H9 (cell line): ENCODE results near the gene GRIFIN. TPM values are rescaled to one million over a fixed set of nuclear protein-coding genes. Genes with fewer than 3 reads are reported as not detected.
A peak's percentile ranks its signal among the peaks of the same experiment; 100 is the strongest.

Source experiments
- DNase-seq: peaks from one replicate; pipeline ENCODE4 v3.0.0-alpha.2; 2017
- H2AFZ ChIP-seq: one replicate; pipeline ENCODE4 v1.6.1; 2013; ENCODE audit warnings: mild to moderate bottlenecking, low read length, control low read depth, moderate library complexity
- H2AK5ac ChIP-seq: 2 replicates; pipeline ENCODE4 v1.6.1; 2013; ENCODE audit warnings: low read length, control low read depth, mixed read lengths; ENCODE audit not compliant: insufficient read length
- H2BK120ac ChIP-seq: one replicate; pipeline ENCODE4 v1.6.1; 2013; ENCODE audit warnings: low read depth, mild to moderate bottlenecking, low read length, control low read depth, inconsistent platforms; ENCODE audit not compliant: poor library complexity, severe bottlenecking
- H2BK12ac ChIP-seq: 2 replicates; pipeline ENCODE4 v1.6.1; 2013; ENCODE audit warnings: low read length, control low read depth, mixed read lengths, low read depth; ENCODE audit not compliant: insufficient read length
- H2BK15ac ChIP-seq: 2 replicates; pipeline ENCODE4 v1.6.1; 2013; ENCODE audit warnings: low read depth, low read length, control low read depth
- H2BK20ac ChIP-seq: one replicate; pipeline ENCODE4 v1.6.1; 2013; ENCODE audit warnings: low read depth, mild to moderate bottlenecking, low read length, control low read depth, inconsistent platforms; ENCODE audit not compliant: poor library complexity, severe bottlenecking
- H2BK5ac ChIP-seq: 2 replicates; pipeline ENCODE4 v1.6.1; 2013; ENCODE audit warnings: low read length, control low read depth, mixed read lengths; ENCODE audit not compliant: insufficient read length
- H3K14ac ChIP-seq: 2 replicates; pipeline ENCODE4 v1.6.1; 2013; ENCODE audit warnings: low read length, control low read depth; ENCODE audit not compliant: insufficient read depth
- H3K18ac ChIP-seq: 2 replicates; pipeline ENCODE4 v1.6.1; 2013; ENCODE audit warnings: low read depth, mild to moderate bottlenecking, mixed read lengths, low read length, control low read depth; ENCODE audit not compliant: insufficient read length
- H3K23ac ChIP-seq: 2 replicates; pipeline ENCODE4 v1.6.1; 2013; ENCODE audit warnings: low read length, control low read depth, mixed read lengths, low read depth; ENCODE audit not compliant: insufficient read length
- H3K23me2 ChIP-seq: 2 replicates; pipeline ENCODE4 v1.6.1; 2013; ENCODE audit warnings: low read depth, mild to moderate bottlenecking, mixed read lengths, low read length, control low read depth; ENCODE audit not compliant: insufficient read length, poor library complexity, severe bottlenecking
- H3K27ac ChIP-seq: 2 replicates; pipeline ENCODE4 v1.5.1; 2013; ENCODE audit warnings: low read length, control low read depth, mixed read lengths, low read depth; ENCODE audit not compliant: insufficient read length
- H3K27me3 ChIP-seq: 2 replicates; pipeline ENCODE4 v1.6.1; 2013; ENCODE audit warnings: low read length, control low read depth, inconsistent platforms; ENCODE audit not compliant: insufficient read depth
- H3K4ac ChIP-seq: 2 replicates; pipeline ENCODE4 v1.6.1; 2013; ENCODE audit warnings: low read depth, mild to moderate bottlenecking, control low read depth, inconsistent platforms, low read length, moderate library complexity
- H3K4me1 ChIP-seq: 2 replicates; pipeline ENCODE4 v1.6.1; 2013; ENCODE audit warnings: low read length, control low read depth, inconsistent platforms; ENCODE audit not compliant: insufficient read depth
- H3K4me2 ChIP-seq: 2 replicates; pipeline ENCODE4 v1.6.1; 2013; ENCODE audit warnings: low read length, control low read depth, mixed read lengths; ENCODE audit not compliant: insufficient read length, insufficient read depth
- H3K56ac ChIP-seq: 2 replicates; pipeline ENCODE4 v1.6.1; 2013; ENCODE audit warnings: low read depth, mild to moderate bottlenecking, mixed read lengths, low read length, control low read depth; ENCODE audit not compliant: insufficient read length
- H3K79me1 ChIP-seq: 2 replicates; pipeline ENCODE4 v1.6.1; 2013; ENCODE audit warnings: low read depth, mild to moderate bottlenecking, moderate library complexity, low read length, control low read depth, inconsistent platforms; ENCODE audit not compliant: insufficient read depth, poor library complexity, severe bottlenecking
- H3K79me2 ChIP-seq: 2 replicates; pipeline ENCODE4 v1.6.1; 2013; ENCODE audit warnings: low read length, control low read depth, inconsistent platforms; ENCODE audit not compliant: insufficient read depth
- H3K9ac ChIP-seq: 2 replicates; pipeline ENCODE4 v1.6.1; 2013; ENCODE audit warnings: low read length, control low read depth, mixed read lengths; ENCODE audit not compliant: insufficient read length; ENCODE audit errors: extremely low read depth
- H3K9me3 ChIP-seq: one replicate; pipeline ENCODE4 v1.6.1; 2013; ENCODE audit warnings: low read depth, low read length, inconsistent platforms; ENCODE audit not compliant: control insufficient read depth
- H3T11ph ChIP-seq: one replicate; pipeline ENCODE4 v1.6.1; 2013; ENCODE audit warnings: mild to moderate bottlenecking, low read length, control low read depth, inconsistent platforms
- H4K20me1 ChIP-seq: one replicate; pipeline ENCODE4 v1.6.1; 2013; ENCODE audit not compliant: control insufficient read depth, insufficient read length, insufficient read depth
- H4K5ac ChIP-seq: 2 replicates; pipeline ENCODE4 v1.6.1; 2013; ENCODE audit warnings: low read depth, mild to moderate bottlenecking, mixed read lengths, low read length, control low read depth; ENCODE audit not compliant: insufficient read length
- H4K8ac ChIP-seq: replicated peaks from 2 replicates; pipeline ENCODE4 v1.6.1; 2013; ENCODE audit warnings: low read length, control low read depth, mixed read lengths, low read depth; ENCODE audit not compliant: insufficient read length
- H4K91ac ChIP-seq: 2 replicates; pipeline ENCODE4 v1.6.1; 2013; ENCODE audit warnings: low read depth, mild to moderate bottlenecking, moderate library complexity, mixed read lengths, low read length, control low read depth; ENCODE audit not compliant: insufficient read length
- H3K27ac Mint-ChIP-seq, 3 experiments: 2 replicates in 2 of 3; 3 replicates in 1 of 3; pipeline ENCODE4 v1.8.0; 2020 to 2021; ENCODE audit warnings: mixed read lengths in 3 of 3, mild to moderate bottlenecking in 1 of 3, moderate library complexity in 1 of 3
- H3K27me3 Mint-ChIP-seq: 2 replicates; pipeline ENCODE4 v1.8.0; 2021; ENCODE audit warnings: low read depth, mild to moderate bottlenecking, moderate library complexity, mixed read lengths
- H3K36me3 Mint-ChIP-seq, 3 experiments: 2 replicates in 2 of 3; 3 replicates in 1 of 3; pipeline ENCODE4 v1.8.0; 2020 to 2021; ENCODE audit warnings: low read depth in 3 of 3, mixed read lengths in 3 of 3; ENCODE audit not compliant: insufficient read depth in 1 of 3
- H3K4me1 Mint-ChIP-seq, 2 experiments: 2 replicates each; pipeline ENCODE4 v1.8.0; 2020; ENCODE audit warnings: mixed read lengths in 2 of 2
- H3K4me3 Mint-ChIP-seq, 2 experiments: 2 replicates in 1 of 2; 3 replicates in 1 of 2; pipeline ENCODE4 v1.8.0; 2020 to 2021; ENCODE audit warnings: mild to moderate bottlenecking in 2 of 2, mixed read lengths in 2 of 2, moderate library complexity in 1 of 2
- H3K9me3 Mint-ChIP-seq, 2 experiments: 2 replicates in 1 of 2; 3 replicates in 1 of 2; pipeline ENCODE4 v1.8.0; 2020; ENCODE audit warnings: mild to moderate bottlenecking in 2 of 2, mixed read lengths in 2 of 2, moderate library complexity in 1 of 2
- CTCF ChIP-seq: fragments of 200-600 bp; sonication (generic); conservative IDR thresholded peaks from 3 replicates; pipeline ENCODE4 v1.8.0; 2021; ENCODE audit warnings: antibody characterized with exemption, mild to moderate bottlenecking
- WGBS: extraction: QIAGEN DNeasy Blood & Tissue Kit; methylation state at CpG from one replicate; pipeline ENCODE4 v1.1.7; 2013; ENCODE audit warnings: missing lambda C conversion rate, low lambda C conversion rate, mixed read lengths; ENCODE audit not compliant: insufficient read length; ENCODE audit errors: extremely low coverage; 5-methylcytosine and 5-hydroxymethylcytosine counted together
- total RNA-seq: library from RNA; stranded (reverse); gene quantifications from 2 replicates; pipeline ENCODE4 v1.2.1, GENCODE V29; 2021

The GRIFIN gene
- total RNA-seq, 1 experiment from 2014 or later, result not detected

GRCh38 chr7:2522780-2523433 is 46.7 kb upstream of the GRIFIN start:
- H3K9me3 Mint-ChIP-seq, result no peaks in the 10 kb centered on the region
- H3K79me2 ChIP-seq, result no peaks in the 10 kb centered on the region; the same call in 1 of the 2 replicates

More at GRCh38 chr7:2522780-2523433, 46.7 kb upstream of the GRIFIN start:
- Histone ChIP-seq H3K4me1 (no peaks in the 10 kb centered on the region; the same call in 1 of the 2 replicates), H3K56ac (no peak overlapping the region), H2AK5ac (no peak overlapping the region), H3T11ph (no peak overlapping the region), H3K79me1 (no peaks in the 10 kb centered on the region), H2BK5ac (no peak overlapping the region), H3K9me3 (no peaks in the 10 kb centered on the region), H3K18ac (no peak overlapping the region), H3K14ac (no peak overlapping the region), H4K5ac (no peak overlapping the region), H2AFZ (no peak overlapping the region), H3K23me2 (peaks cover 13% of the 10 kb centered on the region), H3K27ac (no peak overlapping the region), H3K4me2 (peak overlapping the region; percentile 4), H3K4ac (no peak overlapping the region), H2BK12ac (no peak overlapping the region), H4K20me1 (no peaks in the 10 kb centered on the region), H2BK15ac (no peak overlapping the region), H4K91ac (no peak overlapping the region), H3K27me3 (no peaks in the 10 kb centered on the region; the same call in 1 of the 2 replicates), H4K8ac (no peak overlapping the region), H2BK120ac (no peak overlapping the region), H2BK20ac (no peak overlapping the region), H3K23ac (no peak overlapping the region), H3K9ac (no peak overlapping the region)
- Mint-ChIP-seq H3K27me3 (peaks cover 17% of the 10 kb centered on the region), H3K27ac (peak overlapping the region in 2 of 3 experiments; percentile 91; a peak in 4 of 7 replicates), H3K36me3 (peaks cover 0 to 26% (median 24%) of the 10 kb centered on the region in 3 experiments; a peak in 5 of 7 replicates), H3K4me1 (peaks cover 40 to 54% of the 10 kb centered on the region in 2 experiments), H3K4me3 (peak overlapping the region; percentile 53 to 67)
- no peak for TF ChIP-seq CTCF
- no CpG with 5 or more reads among the region's 19 CpGs for WGBS
- DNase-seq, result peak; percentile 73
